ENCODE data around the gene TFF2.

DNA sequence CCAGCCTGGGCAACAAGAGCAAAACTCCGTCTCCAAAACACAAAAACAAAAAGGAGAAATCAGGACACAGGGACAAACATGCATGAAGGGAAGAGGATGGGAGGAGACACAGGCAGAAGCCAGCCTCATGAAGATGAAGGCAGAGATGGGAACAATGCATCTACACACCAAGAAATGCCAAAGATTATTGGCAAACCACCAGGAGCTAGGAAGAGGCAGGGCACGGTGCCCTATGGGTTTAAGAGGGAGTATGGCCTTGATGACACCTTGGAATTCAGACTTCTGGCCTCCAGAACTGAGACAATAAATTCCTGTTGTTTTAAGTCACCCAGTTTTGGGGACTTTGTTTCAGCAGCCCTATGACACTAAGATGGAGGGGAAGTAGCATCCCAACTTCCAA, 39.9 kb upstream of the TFF2 start:
- TF ChIP-seq, protein P1, sequence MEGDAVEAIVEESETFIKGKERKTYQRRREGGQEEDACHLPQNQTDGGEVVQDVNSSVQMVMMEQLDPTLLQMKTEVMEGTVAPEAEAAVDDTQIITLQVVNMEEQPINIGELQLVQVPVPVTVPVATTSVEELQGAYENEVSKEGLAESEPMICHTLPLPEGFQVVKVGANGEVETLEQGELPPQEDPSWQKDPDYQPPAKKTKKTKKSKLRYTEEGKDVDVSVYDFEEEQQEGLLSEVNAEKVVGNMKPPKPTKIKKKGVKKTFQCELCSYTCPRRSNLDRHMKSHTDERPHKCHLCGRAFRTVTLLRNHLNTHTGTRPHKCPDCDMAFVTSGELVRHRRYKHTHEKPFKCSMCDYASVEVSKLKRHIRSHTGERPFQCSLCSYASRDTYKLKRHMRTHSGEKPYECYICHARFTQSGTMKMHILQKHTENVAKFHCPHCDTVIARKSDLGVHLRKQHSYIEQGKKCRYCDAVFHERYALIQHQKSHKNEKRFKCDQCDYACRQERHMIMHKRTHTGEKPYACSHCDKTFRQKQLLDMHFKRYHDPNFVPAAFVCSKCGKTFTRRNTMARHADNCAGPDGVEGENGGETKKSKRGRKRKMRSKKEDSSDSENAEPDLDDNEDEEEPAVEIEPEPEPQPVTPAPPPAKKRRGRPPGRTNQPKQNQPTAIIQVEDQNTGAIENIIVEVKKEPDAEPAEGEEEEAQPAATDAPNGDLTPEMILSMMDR (IDR thresholded peaks at IDR 0.05; ENCODE audit: low read depth, low read length), result no peak
- TF ChIP-seq EZH2phosphoT487 (IDR thresholded peaks at IDR 0.05; ENCODE audit: low read depth), result no peak
